GM23248 (cell line): ENCODE results near the gene CHN2.

Experiments
- EZH2 ChIP-seq: fragments of 200-600 bp; sonication (generic); IDR thresholded peaks from 2 replicates; pipeline ENCODE4 v1.6.1; 2018; ENCODE audit warnings: antibody characterized with exemption, mild to moderate bottlenecking; ENCODE audit not compliant: insufficient read depth, poor library complexity, severe bottlenecking
- EZH2phosphoT487 ChIP-seq: fragments of 200-600 bp; sonication (generic); IDR thresholded peaks from 2 replicates; pipeline ENCODE4 v1.6.1; 2018; ENCODE audit warnings: antibody characterized with exemption, moderate library complexity, mild to moderate bottlenecking, low read depth; ENCODE audit not compliant: insufficient read depth

DNA sequence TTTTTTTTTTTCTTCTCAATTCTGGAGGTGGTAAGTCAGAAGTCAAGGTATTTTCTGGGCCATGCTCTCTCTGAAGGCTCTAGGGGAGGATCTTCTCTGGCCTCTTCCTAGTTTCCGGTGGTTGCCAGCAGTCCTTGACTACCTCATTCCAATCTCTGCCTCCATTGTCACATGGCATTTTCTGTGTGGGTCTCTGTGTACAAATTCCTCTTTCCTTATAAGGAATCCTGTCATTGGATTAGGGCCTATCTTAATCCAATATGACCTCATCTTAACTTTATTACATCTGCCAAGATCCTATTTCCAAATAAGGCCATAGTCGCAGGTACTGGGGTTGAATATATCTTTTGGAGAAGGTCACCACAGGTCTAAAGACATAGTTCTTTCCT lies 239.8 kb downstream of the CHN2 start:
- TF ChIP-seq EZH2 (no peak), EZH2phosphoT487 (no peak)
